Loucy (cell line): ENCODE measurements around the gene EPB41.
"Not testable (repeated sequence)": the region's sequence is repeated elsewhere in the genome, so short reads cannot be mapped to it uniquely, and the experiment has no call there.

Experiments used
- H2AFZ ChIP-seq: fragments of 200-600 bp; sonication (generic); 2 replicates; pipeline ENCODE4 v1.6.0; 2016; ENCODE audit warnings: antibody characterized with exemption, mild to moderate bottlenecking, low read length, moderate library complexity
- H3F3A ChIP-seq: fragments of 200-600 bp; 2 replicates; pipeline ENCODE4 v1.6.0; 2016; ENCODE audit warnings: antibody characterized with exemption, low read depth, mild to moderate bottlenecking
- H3K27me3 ChIP-seq: fragments of 200-600 bp; sonication (generic); 2 replicates; pipeline ENCODE4 v1.6.1; 2014; ENCODE audit warnings: low read length, mild to moderate bottlenecking; ENCODE audit not compliant: insufficient read depth, poor library complexity, severe bottlenecking
- H3K36me3 ChIP-seq: fragments of 200-600 bp; sonication (generic); 2 replicates; pipeline ENCODE4 v1.6.1; 2016; ENCODE audit warnings: low read length; ENCODE audit not compliant: insufficient read depth
- H3K4me1 ChIP-seq: fragments of 200-600 bp; sonication (generic); 2 replicates; pipeline ENCODE4 v1.5.1; 2014; ENCODE audit warnings: low read length, mild to moderate bottlenecking; ENCODE audit not compliant: insufficient read depth, poor library complexity, severe bottlenecking
- H3K4me2 ChIP-seq: fragments of 200-600 bp; sonication (generic); 2 replicates; pipeline ENCODE4 v1.6.0; 2014; ENCODE audit warnings: antibody characterized with exemption, low read length, low read depth, mild to moderate bottlenecking; ENCODE audit not compliant: poor library complexity, severe bottlenecking
- H3K4me3 ChIP-seq: fragments of 200-600 bp; sonication (generic); 2 replicates; pipeline ENCODE4 v1.5.1; 2014; ENCODE audit warnings: low read length, mild to moderate bottlenecking, mixed read lengths; ENCODE audit not compliant: poor library complexity, severe bottlenecking
- H3K79me2 ChIP-seq: fragments of 200-600 bp; sonication (generic); 2 replicates; pipeline ENCODE4 v1.6.1; 2014; ENCODE audit warnings: low read length; ENCODE audit not compliant: insufficient read depth
- H3K9ac ChIP-seq: fragments of 200-600 bp; sonication (generic); 2 replicates; pipeline ENCODE4 v1.6.0; 2014; ENCODE audit warnings: mild to moderate bottlenecking, low read depth, low read length, moderate library complexity; ENCODE audit not compliant: poor library complexity, severe bottlenecking
- H3K9me2 ChIP-seq: fragments of 200-600 bp; sonication (generic); replicated peaks from 2 replicates; pipeline ENCODE4 v1.6.1; 2016; ENCODE audit warnings: low read depth, low read length, mixed read lengths
- H3K9me3 ChIP-seq: fragments of 200-600 bp; sonication (generic); 2 replicates; pipeline ENCODE4 v1.6.1; 2014; ENCODE audit warnings: mild to moderate bottlenecking, antibody characterized with exemption, low read length, low read depth; ENCODE audit not compliant: insufficient read depth
- H4K20me1 ChIP-seq: fragments of 200-600 bp; sonication (generic); 2 replicates; pipeline ENCODE4 v1.6.0; 2014; ENCODE audit warnings: antibody characterized with exemption, low read length, mild to moderate bottlenecking; ENCODE audit not compliant: insufficient read depth, poor library complexity, severe bottlenecking
- CTCF ChIP-seq: fragments of 200-600 bp; sonication (generic); conservative IDR thresholded peaks from 2 replicates; pipeline ENCODE4 v1.5.1; 2014; ENCODE audit warnings: mild to moderate bottlenecking, antibody characterized with exemption, low read length
- EZH2phosphoT487 ChIP-seq: fragments of 200-600 bp; IDR thresholded peaks from 2 replicates; pipeline ENCODE4 v1.6.1; 2018; ENCODE audit warnings: antibody characterized with exemption, mild to moderate bottlenecking, moderate library complexity, borderline replicate concordance

Gene EPB41

DNA sequence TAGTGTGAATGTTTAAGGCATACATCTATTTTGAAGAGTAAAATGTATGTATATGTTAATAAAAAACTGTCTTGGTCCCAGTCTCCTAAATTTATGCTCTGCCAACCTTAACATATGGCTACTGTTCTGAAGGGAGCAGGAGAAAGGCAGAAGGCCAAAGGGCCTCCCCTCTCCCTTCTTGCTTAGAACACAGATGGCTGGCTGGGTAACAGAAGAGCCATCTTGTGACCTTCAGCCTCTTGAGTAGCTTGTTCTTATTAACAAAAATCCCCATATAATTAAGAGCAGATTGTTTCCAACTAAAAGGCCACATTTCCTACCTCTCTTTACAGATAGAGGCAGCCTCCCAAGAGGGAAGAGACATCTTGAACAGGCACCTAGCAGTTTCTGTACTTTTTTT lies 36.1 kb downstream of the EPB41 start:
- Histone ChIP-seq H3K36me3 (no peaks in the 10 kb centered on the region), H3K4me3 (no peak overlapping the region), H4K20me1 (peaks cover 6% of the 10 kb centered on the region), H2AFZ (no peak overlapping the region), H3K9me2 (no peaks in the 10 kb centered on the region), H3K27me3 (no peaks in the 10 kb centered on the region), H3K4me2 (no peak overlapping the region), H3K79me2 (peaks cover 53% of the 10 kb centered on the region; the same call in 1 of the 2 replicates), H3F3A (no peaks in the 10 kb centered on the region), H3K9me3 (no peaks in the 10 kb centered on the region), H3K4me1 (no peaks in the 10 kb centered on the region), H3K9ac (no peak overlapping the region)
- no peak for TF ChIP-seq CTCF
- TF ChIP-seq EZH2phosphoT487 = no peak

- Histone ChIP-seq H3K27me3 (no peaks in the 10 kb centered on the region), H3K36me3 (no peaks in the 10 kb centered on the region), H3K79me2 (peaks cover 36% of the 10 kb centered on the region; the same call in 1 of the 2 replicates)
Measured at GRCh38 chr1:28954126-28954726, 39.9 kb downstream of the EPB41 start.

DNA sequence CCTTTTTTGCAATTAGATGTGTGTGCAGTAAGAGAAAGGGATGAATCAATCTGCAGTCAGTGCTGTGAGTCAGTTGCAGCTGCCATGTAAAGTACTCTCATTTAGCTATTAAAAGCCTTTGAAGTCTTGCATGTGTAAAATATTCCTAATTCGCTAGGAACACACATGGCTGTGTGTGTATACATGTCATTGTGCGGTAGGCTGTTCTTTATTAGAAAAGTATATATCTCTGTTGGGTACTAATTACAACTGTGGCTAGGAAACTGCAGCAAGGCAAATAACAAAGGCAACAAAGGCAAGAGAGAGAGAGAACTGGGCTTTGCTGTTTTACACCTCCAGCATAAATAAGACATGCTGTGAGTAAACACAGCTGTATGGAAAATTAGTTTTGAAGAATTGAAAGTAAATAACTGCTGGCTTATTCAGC lies 41.7 kb downstream of the EPB41 start:
- H2AFZ ChIP-seq = no peak overlapping the region
- no peaks in the 10 kb centered on the region for H3F3A ChIP-seq
- H4K20me1 ChIP-seq = no peaks in the 10 kb centered on the region
- H3K9ac ChIP-seq = no peak overlapping the region
- no peaks in the 10 kb centered on the region for H3K36me3 ChIP-seq
- H3K4me2 ChIP-seq = no peak overlapping the region
- no peak overlapping the region for H3K4me3 ChIP-seq
- no peaks in the 10 kb centered on the region for H3K4me1 ChIP-seq
- H3K9me3 ChIP-seq = no peaks in the 10 kb centered on the region
- H3K27me3 ChIP-seq = no peaks in the 10 kb centered on the region
- TF ChIP-seq EZH2phosphoT487 (no peak), CTCF (no peak)
- H3K79me2 ChIP-seq = peaks cover 38% of the 10 kb centered on the region
- H3K9me2 ChIP-seq = no peaks in the 10 kb centered on the region

More at GRCh38 chr1:28954126-28954726, 39.9 kb downstream of the EPB41 start:
- Histone ChIP-seq H3K4me1 (no peaks in the 10 kb centered on the region), H3F3A (no peaks in the 10 kb centered on the region), H4K20me1 (no peaks in the 10 kb centered on the region), H2AFZ (no peak overlapping the region), H3K9me2 (no peaks in the 10 kb centered on the region), H3K9ac (no peak overlapping the region), H3K4me3 (no peak overlapping the region), H3K4me2 (no peak overlapping the region), H3K9me3 (no peaks in the 10 kb centered on the region)
- TF ChIP-seq EZH2phosphoT487 (no peak), CTCF (no peak)

DNA sequence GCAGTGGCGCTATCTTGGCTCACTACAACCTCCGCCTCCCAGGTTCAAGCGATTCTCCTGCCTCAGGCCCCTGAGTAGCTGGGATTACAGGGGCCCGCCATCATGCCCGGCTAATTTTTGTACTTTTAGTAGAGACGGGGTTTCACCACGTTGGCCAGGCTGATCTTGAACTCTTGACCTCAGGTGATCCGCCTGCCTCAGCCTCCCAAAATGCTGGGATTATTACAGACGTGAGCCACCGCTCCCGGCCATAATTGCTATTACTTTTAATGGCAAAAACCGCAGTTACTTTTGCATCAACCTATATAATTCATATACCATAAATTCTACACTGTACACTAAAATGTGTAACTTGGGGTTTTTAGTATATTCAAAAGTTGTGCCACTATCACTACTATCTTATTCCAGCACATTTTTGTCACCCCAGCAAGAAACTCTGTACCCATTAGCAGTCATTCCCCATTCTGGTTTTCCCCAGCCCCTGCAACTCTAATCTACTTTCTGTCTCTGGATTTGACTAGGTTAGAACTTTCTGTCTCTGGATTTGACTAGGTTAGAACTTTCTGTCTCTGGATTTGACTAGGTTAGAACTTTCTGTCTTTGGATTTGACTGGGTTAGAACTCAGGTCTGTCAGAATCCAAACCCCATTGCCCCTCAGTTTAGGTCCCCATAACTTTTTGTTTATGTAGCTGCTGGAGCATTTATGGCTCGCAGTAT lies 47.9 kb downstream of the EPB41 start:
- peaks cover 33% of the 10 kb centered on the region for H3K79me2 ChIP-seq
- not testable (repeated sequence) for H3F3A ChIP-seq, H3K4me1 ChIP-seq, H3K27me3 ChIP-seq, H2AFZ ChIP-seq, H3K9me2 ChIP-seq, H3K4me2 ChIP-seq, H3K9me3 ChIP-seq, H3K36me3 ChIP-seq, H3K9ac ChIP-seq, H4K20me1 ChIP-seq, H3K4me3 ChIP-seq
